ENCODE data around the gene RNF169.
"Not testable (repeated sequence)": the region's sequence is repeated elsewhere in the genome, so short reads cannot be mapped to it uniquely, and the experiment has no call there.

The RNF169 gene

DNA sequence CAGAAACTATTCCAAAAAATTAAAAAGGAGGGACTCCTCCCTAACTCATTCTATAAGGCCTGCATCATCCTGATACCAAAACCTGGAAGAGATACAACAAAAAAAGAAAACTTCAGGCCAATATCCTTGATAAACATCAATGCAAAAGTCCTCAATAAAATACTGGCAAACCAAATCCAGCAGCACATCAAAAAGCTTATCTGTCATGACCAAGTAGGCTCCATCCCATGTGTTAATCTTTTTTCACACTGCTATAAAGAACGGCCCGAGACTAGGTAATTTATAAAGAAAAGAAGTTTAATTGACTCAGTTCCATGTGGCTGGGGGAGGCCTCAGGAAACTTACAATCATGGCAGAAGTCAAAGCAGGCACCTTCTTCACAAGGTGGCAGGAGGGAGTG lies 76.9 kb downstream of the RNF169 start:
- DNase-seq: not testable (repeated sequence)

DNA sequence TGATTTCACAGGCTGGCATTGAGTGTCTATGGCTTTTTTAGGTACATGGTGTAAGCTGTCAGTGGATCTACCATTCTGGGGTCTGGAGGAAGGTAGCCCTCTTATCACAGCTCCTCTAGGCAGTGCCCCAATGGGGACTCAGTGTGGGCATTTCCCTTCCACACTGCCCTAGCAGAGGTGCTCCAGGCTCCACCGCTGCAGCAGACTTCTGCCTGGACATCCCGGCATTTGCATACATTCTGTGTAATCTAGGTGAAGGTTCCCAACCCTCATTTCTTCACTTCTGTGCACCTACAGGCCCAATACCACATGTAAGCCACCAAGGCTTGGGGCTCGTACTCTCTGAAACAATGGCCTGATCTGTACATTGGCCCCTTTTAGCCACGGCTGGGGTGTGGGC lies 78.3 kb downstream of the RNF169 start:
- DNase-seq: no peak

DNA sequence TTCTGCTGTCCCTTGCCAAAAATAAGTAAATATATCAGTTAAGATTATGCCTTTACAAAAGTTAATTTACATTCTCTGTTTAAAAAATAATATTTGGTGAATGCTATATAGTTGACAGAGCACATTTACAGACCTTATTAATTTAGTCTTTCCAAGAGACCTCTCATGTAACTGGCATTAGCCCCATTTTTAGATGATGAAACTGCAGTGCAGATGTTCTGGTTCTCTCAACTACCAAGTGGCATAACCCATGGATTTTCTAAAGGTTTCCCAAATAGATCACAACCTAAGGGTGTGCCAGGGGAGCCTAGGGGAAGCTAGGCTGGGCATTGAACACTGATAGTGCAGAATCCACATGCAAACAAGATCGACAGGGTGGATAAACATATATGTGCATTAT lies 88.5 kb downstream of the RNF169 start:
- DNase-seq: no peak

DNA sequence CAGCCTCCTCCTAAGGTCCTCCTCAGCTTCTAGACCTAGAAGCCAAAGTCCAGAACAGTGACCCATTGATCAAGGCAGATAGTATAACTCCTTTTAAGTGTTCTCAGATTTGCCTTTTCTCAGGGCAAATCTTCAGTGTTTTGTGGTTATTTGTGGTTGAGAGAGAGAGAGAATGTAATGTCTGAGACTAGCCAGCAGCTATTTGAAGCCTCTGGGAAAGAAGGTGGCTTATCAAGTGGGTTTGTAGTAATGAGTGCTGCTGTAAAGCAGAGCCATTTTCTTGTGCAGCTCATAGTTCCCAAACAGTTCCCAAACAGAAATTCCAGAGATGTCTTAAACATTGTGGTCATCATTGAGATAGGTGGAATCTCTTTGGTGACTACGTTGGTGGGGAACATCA lies 89.5 kb downstream of the RNF169 start:
- DNase-seq: no peak

DNA sequence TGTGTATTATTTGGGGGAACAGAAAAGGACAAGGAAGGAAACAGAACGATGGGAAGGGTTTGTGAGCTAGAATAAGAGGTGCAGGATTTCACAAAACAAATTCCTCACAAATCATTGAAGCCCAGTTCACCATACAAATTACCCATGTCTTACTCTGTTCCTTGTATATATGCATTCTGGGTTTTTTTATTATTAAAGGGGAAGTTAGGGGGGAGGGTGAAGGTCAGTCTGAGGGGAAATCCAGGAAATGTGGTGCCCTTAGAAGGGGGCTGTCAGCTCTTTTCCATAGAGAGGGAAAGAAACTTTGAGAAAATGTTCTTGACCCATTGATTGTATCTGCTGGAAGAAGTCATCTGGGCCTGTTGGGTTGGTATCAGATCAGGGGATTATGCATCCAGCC lies 90.8 kb downstream of the RNF169 start:
- no peak for DNase-seq

DNA sequence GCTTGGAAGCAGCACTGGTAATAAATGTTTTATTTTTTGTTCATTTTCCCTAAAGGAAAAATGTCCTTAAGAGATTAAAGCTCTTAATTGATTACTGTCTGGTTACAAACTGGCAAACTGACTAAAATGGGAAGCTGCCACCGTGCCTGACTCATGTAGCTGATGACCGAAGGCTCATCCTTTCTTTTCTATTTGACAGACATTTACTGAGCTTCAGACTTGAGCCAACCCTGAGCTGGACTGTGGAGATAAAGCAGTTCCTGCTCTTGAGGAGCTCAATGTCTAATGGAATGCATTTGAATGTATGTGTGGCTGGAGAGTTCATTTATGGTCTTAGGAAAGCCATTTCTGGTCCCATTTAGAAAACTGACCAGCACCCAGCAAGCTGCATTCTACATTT lies 91.3 kb downstream of the RNF169 start:
- no peak for DNase-seq

DNA sequence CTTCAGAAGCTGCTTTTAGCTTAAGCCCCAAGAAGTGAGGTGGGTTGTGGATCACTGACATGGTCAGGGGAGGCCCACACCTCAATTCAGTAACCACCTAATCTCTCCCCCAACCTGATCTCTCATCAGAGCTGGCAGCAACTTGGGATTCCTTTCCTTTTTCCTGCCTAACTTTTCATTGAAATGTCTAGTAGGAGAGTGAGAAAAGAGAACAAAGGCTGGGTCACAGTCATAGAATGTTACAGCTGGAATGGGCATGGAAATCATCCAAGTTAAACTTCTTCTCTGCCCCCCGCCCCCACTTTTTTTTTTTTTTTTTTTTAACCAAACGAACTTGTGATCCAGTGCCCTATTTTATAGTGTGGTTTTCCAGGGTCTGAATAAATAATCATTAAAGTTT lies 91.8 kb downstream of the RNF169 start:
- no peak for DNase-seq

DNA sequence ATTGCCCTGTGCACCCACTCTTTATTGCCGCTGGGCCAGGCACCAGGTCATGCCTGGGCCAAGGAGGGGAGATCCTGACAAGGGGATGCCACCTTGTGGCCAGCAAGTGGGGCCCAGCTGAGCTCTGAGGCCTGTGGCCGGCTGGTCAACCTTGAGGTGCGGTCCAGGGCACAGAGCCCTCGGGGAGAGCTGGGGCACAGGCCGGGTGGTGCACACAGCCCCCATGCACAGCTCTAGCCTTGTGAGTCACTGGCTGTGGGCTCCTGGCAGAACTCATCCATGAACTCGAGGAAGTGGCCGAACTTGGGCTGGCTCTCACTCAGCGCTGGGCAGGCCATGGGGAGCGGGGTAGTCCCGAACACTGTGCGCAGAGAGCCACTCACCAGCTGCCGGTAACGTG lies 94.3 kb downstream of the RNF169 start:
- DNase-seq: no peak

DNA sequence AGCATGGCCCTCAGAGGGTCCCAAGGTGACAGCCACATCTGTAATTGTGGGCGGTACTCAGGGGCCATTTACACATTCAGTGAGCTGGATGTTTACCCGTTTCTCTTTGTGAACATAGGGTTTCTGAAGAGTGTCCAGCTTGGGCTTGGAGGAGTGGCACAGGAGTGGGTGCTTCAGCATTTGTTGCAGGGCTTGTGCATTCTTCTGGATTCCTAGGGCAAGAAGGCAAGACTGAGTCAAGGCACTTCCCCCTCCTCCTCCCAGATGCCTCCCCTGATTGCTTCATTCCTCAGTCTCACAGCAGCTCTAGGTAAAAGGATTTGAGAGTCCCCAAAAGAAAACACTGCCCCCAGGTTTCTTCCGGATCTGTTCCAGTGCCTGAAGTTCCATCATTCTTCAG lies 95.4 kb downstream of the RNF169 start:
- DNase-seq: no peak

DNA sequence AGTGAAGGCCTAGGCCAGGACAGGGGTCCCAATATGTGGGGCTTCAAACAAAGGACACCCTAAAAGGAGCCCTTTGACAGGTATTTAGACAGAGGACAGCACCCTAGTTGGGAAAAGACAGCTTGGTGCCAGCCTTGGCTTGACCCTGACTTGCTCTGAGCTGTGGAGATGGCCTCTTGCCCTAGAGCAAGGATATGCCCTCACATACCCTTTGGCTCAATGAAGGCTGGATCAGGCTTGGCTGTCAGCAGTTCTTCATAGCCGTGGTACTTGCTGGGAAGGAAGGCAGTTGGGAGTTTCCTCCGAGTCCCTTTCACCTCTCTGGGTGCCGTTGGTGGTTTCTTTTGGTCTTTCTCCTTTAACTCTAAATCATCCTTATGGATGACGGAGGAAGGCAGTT lies 96.2 kb downstream of the RNF169 start:
- DNase-seq: no peak

DNA sequence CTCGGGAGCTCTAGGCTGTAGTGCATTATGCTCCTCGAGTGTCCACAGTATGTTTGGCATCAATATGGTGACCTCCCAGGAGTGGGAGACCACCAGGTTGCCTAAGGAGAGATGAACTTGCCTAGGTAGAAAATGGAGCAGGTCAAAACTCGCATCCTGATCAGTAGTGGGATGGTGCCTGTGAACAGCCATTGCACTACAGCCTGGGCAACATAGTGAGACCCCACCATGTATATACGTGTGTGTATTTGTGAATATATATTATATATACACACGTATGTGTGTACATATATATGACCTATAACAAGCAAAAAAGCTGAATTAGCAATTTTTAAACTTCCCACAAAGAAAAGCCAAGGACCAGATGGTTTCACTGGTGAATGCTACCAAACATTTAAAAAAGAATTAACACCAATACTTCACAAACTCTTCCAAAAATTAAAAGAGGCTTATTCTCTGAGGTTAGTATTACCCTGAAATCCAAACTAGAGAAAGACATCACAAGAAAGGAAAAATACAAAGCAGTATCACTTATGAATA lies 97.4 kb downstream of the RNF169 start:
- no peak for DNase-seq

DNA sequence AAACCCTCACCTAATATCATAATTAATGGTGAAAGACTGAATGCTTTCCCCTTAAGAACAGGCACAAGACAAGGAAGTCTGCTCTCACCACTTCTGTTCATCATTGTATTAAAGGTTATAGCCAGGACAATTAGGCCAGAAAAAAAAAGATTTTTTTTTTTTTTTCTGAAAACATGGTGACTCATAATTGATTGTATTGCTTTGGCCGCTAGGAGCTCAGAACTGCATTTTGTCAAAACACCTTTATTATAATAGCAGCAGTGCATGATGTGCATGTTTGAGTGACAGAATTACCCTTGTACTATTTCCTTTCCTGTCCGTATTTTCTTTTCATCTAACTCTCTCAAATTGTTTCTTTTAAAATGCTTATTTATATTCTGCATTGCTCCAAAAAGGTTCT lies 98.1 kb downstream of the RNF169 start:
- DNase-seq: no peak

DNA sequence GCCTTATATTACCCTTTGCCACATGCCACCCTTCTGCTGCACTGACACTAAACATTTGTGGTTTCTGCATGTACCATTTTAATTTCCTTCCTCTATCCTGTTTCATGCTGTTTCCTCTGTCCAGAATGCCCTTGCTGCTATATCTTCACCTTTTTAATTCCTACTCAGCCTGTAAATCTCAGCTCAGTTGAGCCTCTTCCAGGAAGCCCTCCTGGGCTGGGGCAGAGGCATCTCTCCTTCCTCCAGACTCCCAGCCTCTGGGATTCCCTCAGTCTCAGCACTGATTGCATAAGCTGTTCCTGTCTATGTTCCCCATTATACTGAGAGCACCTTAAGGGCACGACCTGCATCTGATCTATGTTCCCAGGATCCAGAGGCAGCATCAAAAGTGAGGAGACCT lies 98.7 kb downstream of the RNF169 start:
- no peak for DNase-seq

DNA sequence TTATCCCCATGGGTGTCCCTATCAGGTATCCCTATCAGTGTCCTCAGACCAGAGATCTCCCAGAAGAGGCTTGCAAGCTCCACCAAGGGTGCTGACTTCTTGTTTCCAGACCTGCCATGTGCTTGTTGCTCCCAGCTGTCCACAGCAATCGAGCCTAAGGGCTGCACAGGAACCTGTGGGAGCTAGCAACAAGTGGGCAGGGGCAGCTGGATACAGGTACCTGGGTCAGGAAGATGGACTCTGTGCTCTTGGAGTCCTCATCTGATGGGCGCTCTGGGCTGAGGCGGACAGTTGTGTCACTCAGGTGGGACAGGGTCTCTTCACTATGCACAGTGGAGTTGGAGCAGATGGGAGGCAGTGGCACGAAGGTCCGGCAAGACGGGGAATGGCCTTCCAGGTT lies 99.2 kb downstream of the RNF169 start:
- DNase-seq: no peak

DNA sequence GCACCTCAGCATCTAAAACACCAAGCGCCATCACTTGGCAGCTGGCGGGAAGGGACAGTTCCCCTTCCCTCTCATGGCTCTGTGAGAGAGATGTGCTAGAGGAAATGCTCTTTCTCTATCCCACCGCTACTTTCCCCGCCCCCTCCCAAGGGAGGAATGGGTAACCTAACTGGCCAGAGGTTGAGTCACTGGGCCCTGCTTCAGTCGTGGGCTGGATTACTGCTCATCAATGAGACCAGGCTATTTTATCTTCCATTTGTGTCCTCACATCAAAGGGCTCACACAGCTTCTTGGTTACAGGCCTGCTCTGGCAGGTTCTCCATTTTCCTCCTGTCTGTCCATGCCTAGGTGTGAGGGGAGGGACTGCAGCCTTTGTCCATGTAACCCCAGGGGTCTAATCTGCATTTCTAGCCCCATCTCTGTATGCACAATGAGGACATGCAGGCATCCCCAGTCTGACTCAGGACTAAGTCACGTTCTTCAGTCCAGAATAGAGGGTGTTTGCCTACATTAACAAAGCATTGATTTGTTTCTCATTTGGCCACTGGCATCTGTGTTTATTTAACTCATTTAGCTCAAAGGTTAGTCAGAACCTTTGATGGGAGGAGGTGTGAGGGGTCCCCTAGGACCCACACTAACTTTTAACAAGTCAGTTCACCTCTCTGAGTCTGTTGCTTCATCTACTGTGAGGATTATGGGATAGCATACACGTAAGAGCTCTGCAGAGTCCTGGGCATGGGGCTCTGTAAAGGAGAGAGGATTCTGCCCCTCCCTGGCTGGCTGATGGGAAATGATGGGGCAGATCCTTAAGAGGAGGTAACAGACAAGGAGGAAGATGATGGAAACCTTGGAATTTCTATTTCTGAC lies 101.1 kb downstream of the RNF169 start:
- no peak for DNase-seq

DNA sequence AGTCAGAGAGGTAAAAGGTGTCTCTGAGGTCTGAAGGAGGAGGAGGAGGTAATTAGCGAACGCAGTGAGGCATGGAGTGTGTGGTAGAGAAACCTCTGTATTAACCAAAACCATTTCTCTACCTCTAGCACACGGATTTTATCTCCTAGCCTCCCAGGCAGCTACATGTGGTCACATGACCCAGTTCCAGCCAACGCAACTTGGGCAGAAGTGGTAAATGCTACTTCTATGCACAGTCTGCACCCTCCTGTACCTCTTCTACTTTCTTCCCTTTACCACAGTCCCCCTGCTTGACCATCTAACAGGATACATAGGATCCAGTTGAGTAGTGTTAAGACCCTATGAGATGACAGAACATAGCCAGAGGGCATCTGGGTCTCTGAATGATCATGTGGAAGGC lies 104.6 kb downstream of the RNF169 start:
- DNase-seq: no peak

DNA sequence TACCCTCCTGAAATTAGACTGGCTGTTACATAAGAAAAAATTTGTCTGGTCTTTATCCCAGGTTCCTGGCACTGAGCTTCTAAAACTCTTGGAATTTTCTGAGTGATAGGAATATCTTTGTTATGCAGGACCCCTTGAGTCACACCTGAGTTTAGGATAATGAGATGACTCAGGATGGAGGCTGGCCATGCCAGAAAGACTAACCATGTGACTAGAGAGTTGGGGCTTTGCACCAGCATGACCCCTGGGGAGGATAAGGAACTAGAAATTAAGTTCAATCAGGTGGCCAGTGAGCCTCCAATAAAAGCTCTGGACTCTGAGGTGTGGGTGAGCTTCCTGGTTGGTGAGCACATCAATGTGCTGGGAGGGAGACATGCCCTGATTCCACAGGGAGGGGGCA lies 112.1 kb downstream of the RNF169 start:
- DNase-seq: no peak

DNA sequence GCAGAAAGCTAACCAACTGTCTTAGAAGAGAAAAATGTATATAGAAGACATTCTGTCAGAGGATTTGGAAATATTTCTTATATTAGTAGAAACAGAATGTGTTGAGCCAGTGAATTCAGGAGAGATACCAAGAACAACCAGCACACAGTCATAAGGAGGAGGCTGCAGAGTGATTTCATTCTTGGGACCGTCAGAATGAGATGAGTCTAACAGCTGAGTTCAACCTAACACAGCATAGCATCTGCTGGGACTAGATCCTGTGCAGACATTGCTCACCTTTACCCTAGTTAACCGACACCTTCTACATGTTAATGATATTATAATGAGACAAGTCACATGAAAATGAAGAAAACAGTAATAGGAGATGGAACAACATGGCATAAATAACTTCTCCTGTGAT lies 114.8 kb downstream of the RNF169 start:
- DNase-seq: no peak

DNA sequence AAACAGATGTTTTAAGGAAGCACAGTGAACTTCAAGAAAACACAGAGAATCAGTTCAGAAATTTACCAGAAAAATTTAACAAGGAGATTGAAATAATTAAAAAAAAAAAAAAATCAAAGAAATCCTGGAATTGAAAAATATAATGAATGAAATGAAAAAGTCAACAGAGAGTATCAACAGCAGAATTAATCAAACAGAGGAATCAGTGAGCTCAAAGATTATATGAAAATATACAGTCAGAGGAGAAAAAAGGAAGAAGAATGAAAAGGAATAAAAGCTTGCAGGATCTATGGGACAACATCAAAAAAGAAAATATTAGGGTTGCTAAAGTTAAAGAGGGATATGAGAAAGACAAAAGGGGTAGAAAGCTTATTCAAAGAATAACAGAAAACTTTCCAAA lies 117.9 kb downstream of the RNF169 start:
- DNase-seq: no peak

DNA sequence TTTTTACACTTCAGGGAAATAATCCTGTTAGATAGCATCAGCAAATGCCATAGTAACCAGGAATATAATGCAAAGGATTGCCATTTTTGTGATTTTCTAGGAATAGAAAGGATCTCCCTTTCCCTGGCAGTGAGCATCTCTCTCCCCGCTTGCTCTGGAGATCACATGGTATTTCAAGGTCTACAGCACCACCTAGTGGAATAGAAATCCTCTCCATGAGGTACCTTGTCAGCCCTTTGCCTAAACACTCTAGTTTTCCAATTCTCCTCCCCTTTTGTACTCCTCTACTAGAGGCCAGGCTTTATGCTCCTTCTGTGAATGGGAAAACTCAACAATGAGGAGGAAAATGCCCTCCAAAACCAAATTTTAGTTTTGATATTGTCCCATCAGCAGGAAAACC lies 121.8 kb downstream of the RNF169 start:
- DNase-seq: no peak

DNA sequence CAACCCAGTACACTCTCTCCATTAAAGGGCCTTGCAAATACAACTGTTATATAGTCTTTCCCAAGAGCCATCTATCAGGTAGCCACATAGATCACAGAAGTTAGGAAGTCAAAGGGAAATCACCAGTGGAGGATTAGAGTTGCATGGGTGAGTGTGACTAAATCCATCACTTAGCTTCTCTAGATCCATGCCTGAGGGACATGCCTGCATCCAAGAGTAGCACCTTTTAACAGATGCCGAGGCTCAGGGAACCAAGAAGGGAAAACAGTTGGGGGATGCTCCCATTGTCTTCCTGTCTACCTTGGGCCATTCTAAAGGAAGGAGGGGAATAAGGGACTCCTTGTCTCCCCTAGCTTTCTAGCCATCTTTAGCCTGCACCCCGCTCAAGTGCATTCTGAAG lies 122.4 kb downstream of the RNF169 start:
- no peak for DNase-seq

DNA sequence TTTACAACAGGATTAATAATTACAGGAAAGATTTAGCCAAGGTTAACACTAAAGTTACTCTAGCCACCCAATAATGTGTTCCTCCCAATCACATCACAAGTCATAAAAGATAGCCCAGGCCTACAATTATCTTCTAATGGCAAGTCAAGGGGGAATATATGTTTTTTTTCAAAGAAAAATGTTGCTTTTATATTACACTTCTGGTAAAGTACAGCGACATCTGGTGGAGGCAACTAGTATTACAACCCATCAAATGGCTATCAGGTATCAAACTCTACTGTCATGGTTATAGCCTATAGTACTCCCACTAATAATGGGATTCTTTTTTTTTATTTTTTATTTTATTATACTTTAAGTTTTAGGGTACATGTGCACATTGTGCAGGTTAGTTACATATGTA lies 128.5 kb downstream of the RNF169 start:
- DNase-seq: no peak
